Brain pericyte (primary cell): ENCODE measurements around the gene PCDHGB7.
A peak's percentile ranks its signal among the peaks of the same experiment; 100 is the strongest.
"Not testable (repeated sequence)": the region's sequence is repeated elsewhere in the genome, so short reads cannot be mapped to it uniquely, and the experiment has no call there.

Experiments used
- DNase-seq: peaks from one replicate; pipeline ENCODE4 v3.0.0-alpha.2; 2012; ENCODE audit warnings: low read depth, low spot score

The PCDHGB7 gene

GRCh38 chr5:141397756-141398551, 19.5 kb upstream of the PCDHGB7 start, which contains the start of gene PCDHGB5:
TSS of gene PCDHGB5 (plus strand) at chr5:141397947. CDS start at chr5:141398128, 181 bp downstream.
- DNase-seq: not testable (repeated sequence)

- no peak for DNase-seq
Measured at GRCh38 chr5:141398608-141399007, 18.9 kb upstream of the PCDHGB7 start.

DNA sequence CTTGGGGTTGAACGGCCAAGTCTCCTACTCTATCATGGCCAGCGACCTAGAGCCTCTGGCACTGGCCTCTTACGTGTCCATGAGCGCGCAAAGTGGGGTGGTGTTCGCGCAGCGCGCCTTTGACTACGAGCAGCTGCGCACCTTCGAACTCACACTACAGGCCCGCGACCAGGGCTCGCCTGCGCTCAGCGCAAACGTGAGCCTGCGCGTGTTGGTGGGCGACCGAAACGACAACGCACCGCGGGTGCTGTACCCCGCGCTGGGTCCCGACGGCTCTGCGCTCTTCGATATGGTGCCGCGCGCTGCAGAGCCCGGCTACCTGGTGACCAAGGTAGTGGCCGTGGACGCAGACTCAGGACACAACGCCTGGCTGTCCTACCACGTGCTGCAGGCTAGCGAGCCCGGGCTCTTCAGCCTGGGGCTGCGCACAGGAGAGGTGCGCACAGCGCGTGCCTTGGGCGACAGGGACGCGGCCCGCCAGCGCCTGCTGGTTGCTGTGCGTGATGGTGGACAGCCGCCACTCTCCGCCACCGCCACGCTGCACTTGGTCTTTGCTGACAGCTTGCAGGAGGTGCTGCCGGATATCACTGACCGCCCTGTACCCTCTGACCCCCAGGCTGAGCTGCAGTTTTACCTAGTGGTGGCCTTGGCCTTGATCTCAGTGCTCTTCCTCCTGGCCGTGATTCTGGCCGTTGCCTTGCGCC, 17.8 kb upstream of the PCDHGB7 start:
- DNase-seq: no peak

GRCh38 chr5:141402553-141403243, 14.8 kb upstream of the PCDHGB7 start, which contains the start of gene PCDHGA9:
TSS of gene PCDHGA9 (plus strand) at chr5:141402778. CDS start at chr5:141402953, 175 bp downstream.
- DNase-seq: no peak

DNA sequence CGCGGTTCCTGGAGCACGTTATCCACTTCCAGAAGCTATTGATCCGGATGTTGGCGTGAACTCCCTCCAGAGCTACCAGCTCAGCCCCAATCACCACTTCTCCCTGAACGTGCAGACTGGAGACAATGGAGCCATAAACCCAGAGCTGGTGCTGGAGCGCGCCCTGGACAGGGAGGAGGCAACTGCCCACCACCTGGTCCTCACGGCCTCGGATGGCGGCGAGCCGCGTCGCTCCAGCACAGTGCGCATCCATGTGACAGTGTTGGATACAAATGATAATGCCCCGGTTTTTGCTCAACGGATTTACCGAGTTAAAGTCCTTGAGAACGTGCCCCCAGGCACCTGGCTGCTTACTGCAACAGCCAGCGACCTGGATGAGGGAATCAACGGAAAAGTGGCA, 14.1 kb upstream of the PCDHGB7 start:
- DNase-seq: no peak

DNA sequence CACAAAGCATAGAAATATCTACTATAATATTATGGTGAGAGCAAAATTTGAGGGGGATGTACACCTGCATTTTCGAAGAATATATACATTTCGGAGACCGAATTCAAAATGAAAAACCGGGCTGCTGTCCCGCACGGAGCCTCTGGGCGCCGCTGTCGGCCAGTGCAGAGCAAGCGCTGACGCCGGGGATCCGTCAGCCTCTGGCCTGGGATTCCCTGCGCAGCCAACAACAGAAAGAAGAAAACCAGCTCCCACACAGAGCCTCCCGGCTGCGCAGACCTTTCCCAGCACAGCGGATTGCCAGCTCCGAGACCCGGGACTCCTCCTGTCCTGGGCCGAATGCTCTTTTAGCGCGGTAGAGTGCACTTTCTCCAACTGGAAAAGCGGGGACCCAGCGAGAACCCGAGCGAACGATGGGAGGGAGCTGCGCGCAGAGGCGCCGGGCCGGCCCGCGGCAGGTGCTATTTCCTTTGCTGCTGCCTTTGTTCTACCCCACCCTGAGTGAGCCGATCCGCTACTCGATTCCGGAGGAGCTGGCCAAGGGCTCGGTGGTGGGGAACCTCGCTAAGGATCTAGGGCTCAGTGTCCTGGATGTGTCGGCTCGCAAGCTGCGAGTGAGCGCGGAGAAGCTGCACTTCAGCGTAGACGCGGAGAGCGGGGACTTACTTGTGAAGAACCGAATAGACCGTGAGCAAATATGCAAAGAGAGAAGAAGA, 9.5 kb upstream of the PCDHGB7 start, which contains the start of gene PCDHGB6:
TSS of gene PCDHGB6 (plus strand) at position 232 of the 716 bp plus-strand sequence. CDS start at position 414, 182 bp downstream.
- DNase-seq: not testable (repeated sequence)

DNA sequence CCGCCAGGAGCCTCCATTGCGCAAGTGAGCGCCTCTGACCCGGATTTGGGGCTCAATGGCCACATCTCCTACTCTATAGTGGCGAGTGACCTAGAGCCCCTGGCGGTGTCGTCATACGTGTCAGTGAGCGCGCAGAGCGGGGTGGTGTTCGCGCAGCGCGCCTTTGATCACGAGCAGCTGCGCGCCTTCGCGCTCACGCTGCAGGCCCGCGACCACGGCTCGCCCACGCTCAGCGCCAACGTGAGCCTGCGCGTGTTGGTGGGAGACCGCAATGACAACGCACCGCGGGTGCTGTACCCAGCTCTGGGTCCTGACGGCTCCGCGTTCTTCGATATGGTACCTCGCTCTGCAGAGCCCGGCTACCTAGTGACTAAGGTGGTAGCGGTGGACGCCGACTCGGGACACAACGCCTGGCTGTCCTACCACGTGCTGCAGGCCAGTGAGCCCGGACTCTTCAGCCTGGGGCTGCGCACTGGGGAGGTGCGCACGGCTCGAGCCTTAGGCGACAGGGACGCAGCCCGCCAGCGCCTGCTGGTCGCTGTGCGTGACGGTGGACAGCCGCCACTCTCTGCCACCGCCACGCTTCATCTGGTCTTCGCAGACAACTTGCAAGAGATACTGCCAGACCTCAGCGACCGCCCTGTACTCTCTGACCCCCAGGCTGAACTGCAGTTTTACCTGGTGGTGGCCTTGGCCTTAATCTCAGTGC, 7.7 kb upstream of the PCDHGB7 start:
- DNase-seq: no peak

GRCh38 chr5:141411575-141411974, 5.9 kb upstream of the PCDHGB7 start:
- DNase-seq: no peak

GRCh38 chr5:141412854-141413539, 4.5 kb upstream of the PCDHGB7 start, which contains the start of gene PCDHGA10:
TSS of gene PCDHGA10 (plus strand) at chr5:141412987. CDS start at chr5:141413176, 189 bp downstream.
- no peak for DNase-seq

- no peak for DNase-seq
Measured at GRCh38 chr5:141413540-141414069, 3.9 kb upstream of the PCDHGB7 start.

GRCh38 chr5:141414548-141415274, 2.8 kb upstream of the PCDHGB7 start:
- DNase-seq: not testable (repeated sequence)

DNA sequence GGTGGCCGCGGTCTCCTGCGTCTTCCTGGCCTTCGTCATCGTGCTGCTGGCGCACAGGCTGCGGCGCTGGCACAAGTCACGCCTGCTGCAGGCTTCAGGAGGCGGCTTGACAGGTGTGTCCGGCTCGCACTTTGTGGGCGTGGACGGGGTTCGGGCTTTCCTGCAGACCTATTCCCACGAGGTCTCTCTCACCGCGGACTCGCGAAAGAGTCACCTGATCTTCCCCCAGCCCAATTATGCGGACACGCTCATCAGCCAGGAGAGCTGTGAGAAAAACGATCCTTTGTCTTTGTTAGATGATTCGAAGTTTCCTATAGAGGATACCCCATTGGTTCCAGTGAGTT, 2.2 kb upstream of the PCDHGB7 start:
- DNase-seq: not testable (repeated sequence)

GRCh38 chr5:141419074-141419880, 1.8 kb downstream of the PCDHGB7 start:
- no peak for DNase-seq

DNA sequence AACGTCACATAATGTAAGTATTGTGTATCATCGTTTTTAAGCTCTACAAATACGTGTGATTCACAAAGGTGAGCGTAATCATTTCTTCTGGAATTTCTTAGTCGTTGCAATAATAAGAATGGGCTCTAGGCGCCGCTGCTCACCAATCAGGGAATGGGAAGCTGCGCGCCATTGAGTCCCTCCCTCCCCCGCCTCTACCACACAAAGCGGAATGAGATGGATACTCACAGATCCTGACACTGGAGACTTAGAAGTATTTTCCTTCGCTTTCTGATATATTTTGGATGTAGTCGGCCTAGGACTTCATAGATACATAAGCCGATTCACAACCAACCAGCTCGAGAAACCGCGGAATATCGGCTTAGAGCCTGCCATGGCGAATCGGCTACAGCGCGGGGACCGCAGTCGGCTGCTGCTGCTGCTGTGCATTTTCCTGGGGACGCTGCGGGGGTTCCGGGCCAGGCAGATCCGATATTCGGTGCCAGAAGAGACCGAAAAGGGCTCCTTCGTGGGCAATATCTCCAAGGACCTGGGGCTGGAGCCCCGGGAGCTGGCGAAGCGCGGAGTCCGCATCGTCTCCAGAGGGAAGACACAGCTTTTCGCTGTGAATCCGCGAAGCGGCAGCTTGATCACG, 3.5 kb downstream of the PCDHGB7 start, which contains the start of gene PCDHGA11:
TSS of gene PCDHGA11 (plus strand) at position 197 of the 634 bp plus-strand sequence. CDS start at position 374, 177 bp downstream.
- peak; percentile 10 for DNase-seq

DNA sequence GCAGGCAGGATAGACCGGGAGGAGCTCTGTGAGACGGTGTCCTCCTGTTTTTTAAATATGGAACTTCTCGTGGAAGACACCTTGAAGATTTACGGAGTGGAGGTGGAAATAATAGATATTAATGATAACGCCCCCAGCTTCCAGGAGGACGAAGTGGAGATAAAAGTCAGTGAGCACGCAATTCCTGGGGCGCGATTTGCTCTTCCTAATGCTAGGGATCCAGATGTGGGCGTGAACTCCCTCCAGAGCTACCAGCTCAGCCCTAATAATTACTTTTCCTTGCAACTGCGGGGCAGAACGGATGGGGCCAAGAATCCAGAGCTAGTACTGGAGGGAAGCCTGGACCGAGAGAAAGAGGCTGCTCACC, 4.0 kb downstream of the PCDHGB7 start:
- no peak for DNase-seq

DNA sequence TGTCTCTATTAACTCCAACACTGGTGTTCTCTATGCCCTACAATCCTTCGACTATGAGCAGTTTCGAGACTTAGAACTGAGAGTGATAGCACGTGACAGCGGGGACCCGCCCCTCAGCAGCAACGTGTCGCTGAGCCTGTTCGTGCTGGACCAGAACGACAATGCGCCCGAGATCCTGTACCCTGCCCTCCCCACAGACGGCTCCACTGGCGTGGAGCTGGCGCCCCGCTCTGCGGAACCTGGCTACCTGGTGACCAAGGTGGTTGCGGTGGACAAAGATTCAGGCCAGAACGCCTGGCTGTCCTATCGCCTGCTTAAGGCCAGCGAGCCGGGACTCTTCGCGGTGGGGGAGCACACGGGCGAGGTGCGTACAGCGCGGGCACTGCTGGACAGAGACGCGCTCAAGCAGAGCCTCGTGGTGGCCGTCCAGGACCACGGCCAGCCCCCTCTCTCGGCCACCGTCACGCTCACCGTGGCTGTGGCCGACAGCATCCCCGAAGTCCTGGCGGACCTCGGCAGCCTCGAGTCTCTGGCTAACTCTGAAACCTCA, 5.3 kb downstream of the PCDHGB7 start:
- DNase-seq: no peak

GRCh38 chr5:141427783-141428426, 10.4 kb downstream of the PCDHGB7 start:
- no peak for DNase-seq
